GM12864 (cell line): ENCODE data around the gene MTERF2.

ENCODE experiments used
- DNase-seq: peaks from one replicate; pipeline ENCODE4 v3.0.0-alpha.2; 2011; ENCODE audit warnings: low read depth
- H3K4me3 ChIP-seq: 2 replicates; pipeline ENCODE4 v1.5.1; 2011; ENCODE audit warnings: mild to moderate bottlenecking, low read depth, low read length, control low read depth
- TF ChIP-seq, protein P1 (sequence below): IDR thresholded peaks from 2 replicates; pipeline ENCODE4 v1.5.1; 2011; ENCODE audit warnings: low read depth, mild to moderate bottlenecking, moderate library complexity, low read length, control low read depth, inconsistent platforms; ENCODE audit errors: missing control alignments

The MTERF2 gene, protein sequence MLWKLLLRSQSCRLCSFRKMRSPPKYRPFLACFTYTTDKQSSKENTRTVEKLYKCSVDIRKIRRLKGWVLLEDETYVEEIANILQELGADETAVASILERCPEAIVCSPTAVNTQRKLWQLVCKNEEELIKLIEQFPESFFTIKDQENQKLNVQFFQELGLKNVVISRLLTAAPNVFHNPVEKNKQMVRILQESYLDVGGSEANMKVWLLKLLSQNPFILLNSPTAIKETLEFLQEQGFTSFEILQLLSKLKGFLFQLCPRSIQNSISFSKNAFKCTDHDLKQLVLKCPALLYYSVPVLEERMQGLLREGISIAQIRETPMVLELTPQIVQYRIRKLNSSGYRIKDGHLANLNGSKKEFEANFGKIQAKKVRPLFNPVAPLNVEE

DNA sequence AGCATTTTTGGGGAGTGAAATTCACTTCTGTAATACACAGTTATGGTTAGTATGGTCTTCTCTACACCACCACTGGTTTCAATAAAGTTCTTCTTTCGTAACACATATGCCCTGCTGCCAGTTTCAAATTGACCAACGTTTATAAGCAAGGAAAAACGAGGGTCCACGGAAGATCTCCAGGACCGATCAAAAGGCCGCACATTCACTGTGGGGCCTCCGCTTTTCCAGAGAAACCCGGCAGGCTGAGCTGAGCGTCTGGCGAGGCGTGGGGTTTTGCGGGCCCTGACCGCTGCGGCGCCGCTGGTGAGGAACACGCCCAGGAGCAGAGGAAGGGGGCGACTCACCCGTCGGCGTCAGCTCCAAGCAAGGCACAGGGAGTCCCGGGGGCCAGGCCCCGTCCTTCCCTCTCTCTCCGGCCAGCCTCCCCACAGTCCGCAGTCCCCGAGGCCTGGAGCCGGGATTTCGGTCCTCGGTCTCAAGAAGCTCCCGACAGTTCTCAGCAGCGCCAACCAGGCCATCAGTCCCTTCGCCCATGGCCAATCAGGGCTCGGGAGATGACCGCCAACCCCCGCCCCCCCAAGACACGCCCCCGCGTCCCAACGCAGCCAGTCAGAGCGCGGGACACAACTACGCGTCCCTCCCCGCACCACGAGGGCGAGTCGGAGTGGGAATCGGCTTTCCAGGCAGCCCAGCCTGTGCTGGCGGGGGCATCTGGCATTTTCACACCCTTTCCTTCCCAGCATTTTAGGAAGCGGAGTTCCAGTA is at the start of gene MTERF2:
MTERF2 (minus strand) TSS at position 522 of the 765 bp plus-strand sequence. CDS start 8,432 bp downstream, outside the sequence.
- H3K4me3 ChIP-seq: peak within 1 kb of the TSS; percentile 78
- peak; percentile 66 for DNase-seq
- TF ChIP-seq, protein P1, sequence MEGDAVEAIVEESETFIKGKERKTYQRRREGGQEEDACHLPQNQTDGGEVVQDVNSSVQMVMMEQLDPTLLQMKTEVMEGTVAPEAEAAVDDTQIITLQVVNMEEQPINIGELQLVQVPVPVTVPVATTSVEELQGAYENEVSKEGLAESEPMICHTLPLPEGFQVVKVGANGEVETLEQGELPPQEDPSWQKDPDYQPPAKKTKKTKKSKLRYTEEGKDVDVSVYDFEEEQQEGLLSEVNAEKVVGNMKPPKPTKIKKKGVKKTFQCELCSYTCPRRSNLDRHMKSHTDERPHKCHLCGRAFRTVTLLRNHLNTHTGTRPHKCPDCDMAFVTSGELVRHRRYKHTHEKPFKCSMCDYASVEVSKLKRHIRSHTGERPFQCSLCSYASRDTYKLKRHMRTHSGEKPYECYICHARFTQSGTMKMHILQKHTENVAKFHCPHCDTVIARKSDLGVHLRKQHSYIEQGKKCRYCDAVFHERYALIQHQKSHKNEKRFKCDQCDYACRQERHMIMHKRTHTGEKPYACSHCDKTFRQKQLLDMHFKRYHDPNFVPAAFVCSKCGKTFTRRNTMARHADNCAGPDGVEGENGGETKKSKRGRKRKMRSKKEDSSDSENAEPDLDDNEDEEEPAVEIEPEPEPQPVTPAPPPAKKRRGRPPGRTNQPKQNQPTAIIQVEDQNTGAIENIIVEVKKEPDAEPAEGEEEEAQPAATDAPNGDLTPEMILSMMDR: no peak

DNA sequence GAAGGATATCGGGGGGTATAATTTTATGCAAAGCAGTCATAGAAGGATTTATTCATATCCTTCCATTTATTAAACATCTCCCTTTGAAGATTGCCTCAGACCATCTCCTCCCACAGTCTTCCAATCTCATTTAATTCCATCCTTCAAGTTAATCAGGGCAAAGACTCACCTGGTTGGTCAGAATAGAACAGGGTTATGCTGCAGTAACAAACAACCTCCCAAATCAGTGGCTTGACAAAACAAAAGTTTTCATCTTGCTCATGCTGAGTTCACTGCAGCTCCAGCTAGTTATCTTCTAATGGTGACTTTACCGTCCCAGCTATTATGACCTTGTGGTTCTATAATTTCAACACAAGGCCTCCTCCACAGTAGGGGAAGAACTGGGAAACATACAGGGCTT is 48.8 kb upstream of the MTERF2 start:
- H3K4me3 ChIP-seq: no peak overlapping the region
- DNase-seq: no peak
- TF ChIP-seq, protein P1: no peak

DNA sequence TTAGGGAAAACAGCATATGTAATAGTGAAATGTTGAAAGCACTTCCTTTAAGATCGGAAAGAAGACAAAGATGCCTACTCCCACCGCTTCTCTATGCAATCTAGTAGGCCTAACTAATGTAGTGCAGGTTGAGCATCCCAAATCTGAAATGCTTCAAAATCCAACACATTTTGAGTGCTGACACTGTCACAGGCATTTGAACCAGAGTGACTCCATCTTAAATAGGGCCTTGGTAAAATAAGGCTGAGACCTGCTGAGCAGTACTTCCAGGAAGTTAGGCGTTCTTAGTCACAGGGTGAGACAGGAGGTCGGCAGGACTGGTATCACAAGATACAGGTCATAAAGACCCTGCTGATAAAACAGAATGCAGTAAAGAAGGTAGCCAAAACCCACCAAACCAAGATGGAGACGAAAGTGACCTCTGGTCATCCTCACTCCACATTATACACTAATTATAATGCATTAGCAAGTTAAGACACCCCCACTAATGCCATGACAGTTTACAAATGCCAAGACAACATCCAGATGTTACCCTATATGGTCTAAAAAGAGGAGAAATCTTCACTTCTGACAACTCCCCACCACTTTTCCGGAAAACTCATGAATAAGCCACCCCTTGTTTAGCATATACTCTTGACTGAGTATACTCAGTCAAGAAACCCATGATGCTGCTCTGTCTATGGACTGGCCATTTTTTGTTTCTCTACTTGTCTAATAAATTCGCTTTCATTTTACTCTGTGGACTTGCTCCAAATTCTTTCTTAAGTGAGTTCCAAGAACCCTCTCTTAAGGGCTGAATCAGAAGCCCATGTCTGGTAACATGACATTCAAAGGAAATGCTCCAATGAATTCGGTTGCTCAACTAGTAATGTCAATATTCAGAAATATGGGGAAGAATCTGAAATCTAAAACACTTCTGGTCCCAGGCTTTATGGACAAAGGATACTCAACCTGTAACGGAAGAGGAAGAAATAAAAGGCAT is 47.1 kb upstream of the MTERF2 start:
- H3K4me3 ChIP-seq: no peak overlapping the region
- no peak for DNase-seq
- TF ChIP-seq, protein P1: no peak

DNA sequence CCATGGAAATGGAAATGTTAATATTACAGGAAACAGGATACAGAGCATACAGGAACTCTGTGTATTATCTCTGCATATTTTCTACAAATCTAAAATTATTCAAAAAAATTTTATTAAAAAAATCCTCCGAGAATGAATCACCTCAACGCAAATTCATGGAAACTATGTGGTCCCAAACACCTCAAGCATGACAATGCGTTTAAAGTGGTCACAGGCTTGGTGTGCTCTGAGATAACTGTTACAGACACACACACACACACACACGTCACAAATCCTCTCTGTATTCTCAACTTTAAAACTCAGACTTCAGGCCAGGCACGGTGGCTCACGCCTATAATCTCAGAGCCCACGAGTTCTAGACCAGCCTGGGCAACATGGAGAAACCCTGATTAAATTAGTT is 45.3 kb upstream of the MTERF2 start:
- H3K4me3 ChIP-seq: no peak overlapping the region
- no peak for DNase-seq
- TF ChIP-seq, protein P1: no peak

DNA sequence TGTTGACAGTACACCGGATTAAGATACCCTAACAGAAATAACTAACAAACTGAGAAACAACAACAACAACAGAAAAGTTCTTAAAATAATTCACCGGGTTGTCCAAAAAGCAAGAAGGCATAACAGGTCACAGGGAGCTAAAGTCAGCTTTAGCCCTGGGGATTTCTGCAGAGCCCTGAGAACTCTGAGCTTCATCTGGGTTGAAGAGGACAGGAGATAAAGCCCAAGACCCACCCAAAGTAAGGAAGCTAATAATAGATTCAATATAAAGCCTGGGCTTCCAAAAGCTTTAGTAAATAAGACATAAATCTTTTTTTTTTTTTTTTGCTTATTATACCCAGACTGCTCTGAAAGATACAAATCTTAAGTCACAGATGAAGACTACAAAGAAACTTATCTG is 44.1 kb upstream of the MTERF2 start:
- TF ChIP-seq, protein P1: no peak
- DNase-seq: no peak
- no peak overlapping the region for H3K4me3 ChIP-seq

DNA sequence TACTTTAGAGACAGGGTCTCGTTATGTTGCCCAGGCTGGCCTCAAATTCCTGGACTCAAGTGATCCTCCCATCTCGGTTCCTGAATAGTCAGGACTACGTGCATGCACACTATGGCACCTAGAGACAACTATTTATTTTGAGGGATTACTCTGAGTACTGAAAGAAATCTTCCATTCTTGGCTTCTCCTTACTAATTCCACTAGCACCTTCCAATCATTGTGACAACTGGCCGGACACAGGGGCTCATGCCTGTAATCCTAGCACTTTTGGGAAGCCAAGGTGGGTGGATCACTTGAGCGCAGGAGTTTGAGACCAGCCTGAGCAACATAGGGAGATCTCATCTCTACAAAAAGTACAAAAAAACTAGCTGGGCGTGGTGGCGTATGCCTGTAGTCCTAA is 42.1 kb upstream of the MTERF2 start:
- no peak overlapping the region for H3K4me3 ChIP-seq
- no peak for DNase-seq
- TF ChIP-seq, protein P1: no peak
